ENCODE results near the gene SLC6A6.
A peak's percentile ranks its signal among the peaks of the same experiment; 100 is the strongest.

Gene SLC6A6

GRCh38 chr3:14503033-14503705 lies 100.8 kb downstream of the SLC6A6 start:
- Mint-ChIP-seq H3K27ac (no peak overlapping the region), H3K36me3 (ENCODE audit: insufficient read depth) (no peaks in the 10 kb centered on the region), H3K4me3 (no peak overlapping the region), H3K27me3 (peaks cover 3 to 32% of the 10 kb centered on the region in 2 donors), H3K9me3 (no peaks in the 10 kb centered on the region), H3K4me1 (ENCODE audit: low read depth in 2 of 2) (peaks cover 0 to under 1% of the 10 kb centered on the region in 2 donors)
- ATAC-seq (replicated peaks) (no peak), DNase-seq (no peak)

- no peak for ATAC-seq (replicated peaks)
Observed at GRCh38 chr3:14503706-14504065, 101.3 kb downstream of the SLC6A6 start.

GRCh38 chr3:14505001-14505802 lies 102.8 kb downstream of the SLC6A6 start:
- Mint-ChIP-seq H3K36me3 (ENCODE audit: insufficient read depth) (no peaks in the 10 kb centered on the region), H3K9me3 (no peaks in the 10 kb centered on the region), H3K27ac (no peak overlapping the region), H3K4me3 (no peak overlapping the region), H3K27me3 (peaks cover 6 to 43% of the 10 kb centered on the region in 2 donors), H3K4me1 (ENCODE audit: low read depth in 2 of 2) (peaks cover 4 to 8% of the 10 kb centered on the region in 2 donors)
- no peak for DNase-seq
- no peak for ATAC-seq (replicated peaks)

More at GRCh38 chr3:14503706-14504065, 101.3 kb downstream of the SLC6A6 start:
- no peaks in the 10 kb centered on the region for H3K9me3 Mint-ChIP-seq
- H3K27ac Mint-ChIP-seq: no peak overlapping the region
- peaks cover 0 to 4% of the 10 kb centered on the region in 2 donors for H3K4me1 Mint-ChIP-seq (ENCODE audit: low read depth in 2 of 2)
- peaks cover 6 to 37% of the 10 kb centered on the region in 2 donors for H3K27me3 Mint-ChIP-seq
- no peak overlapping the region for H3K4me3 Mint-ChIP-seq
- no peak for DNase-seq
- no peaks in the 10 kb centered on the region for H3K36me3 Mint-ChIP-seq (ENCODE audit: insufficient read depth)

GRCh38 chr3:14505803-14506500 lies 103.5 kb downstream of the SLC6A6 start:
- Mint-ChIP-seq H3K27ac (no peak overlapping the region), H3K27me3 (peaks cover 6 to 50% of the 10 kb centered on the region in 2 donors), H3K4me1 (ENCODE audit: low read depth in 2 of 2) (peaks cover 4 to 8% of the 10 kb centered on the region in 2 donors), H3K9me3 (no peaks in the 10 kb centered on the region), H3K36me3 (ENCODE audit: insufficient read depth) (no peaks in the 10 kb centered on the region), H3K4me3 (no peak overlapping the region)
- no peak for DNase-seq
- ATAC-seq (replicated peaks): no peak

DNA sequence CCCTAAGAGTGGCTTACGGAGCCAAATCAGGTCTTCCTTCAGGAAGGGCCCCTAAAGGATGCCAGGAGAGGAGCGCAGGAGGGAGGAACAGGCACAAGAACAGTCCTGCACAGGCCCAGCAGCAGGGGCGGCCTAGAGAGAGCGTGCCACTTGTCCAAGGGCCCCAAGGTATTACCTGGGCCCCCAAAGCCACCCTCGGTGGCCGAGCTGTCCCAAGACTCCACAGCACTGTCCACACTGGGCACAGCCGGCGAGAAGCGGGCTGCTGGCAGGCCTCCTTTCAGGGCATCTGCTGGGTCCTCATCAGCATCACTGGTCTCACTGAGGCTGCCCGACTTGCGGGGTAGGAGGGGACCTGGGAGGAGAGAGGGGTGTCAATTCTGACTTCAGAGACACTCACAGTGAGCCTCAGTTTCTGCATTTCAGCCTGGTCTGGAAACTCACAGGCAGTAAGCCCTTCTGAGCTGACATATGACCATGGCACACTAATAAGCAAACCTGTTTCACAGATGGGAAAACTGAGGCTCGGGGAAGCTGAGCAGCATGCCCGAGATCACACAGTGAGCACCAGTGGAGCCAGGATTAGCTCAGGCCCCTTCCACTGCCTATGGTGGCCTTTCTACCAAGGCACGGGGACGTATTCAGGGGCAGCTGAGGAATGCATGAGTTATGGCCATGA lies 104.4 kb downstream of the SLC6A6 start:
- H3K4me1 Mint-ChIP-seq (ENCODE audit: low read depth in 2 of 2): peaks cover 4 to 8% of the 10 kb centered on the region in 2 donors
- peaks cover 6 to 53% of the 10 kb centered on the region in 2 donors for H3K27me3 Mint-ChIP-seq
- ATAC-seq (replicated peaks) (no peak), DNase-seq (no peak)
- no peaks in the 10 kb centered on the region for H3K9me3 Mint-ChIP-seq
- no peak overlapping the region for H3K4me3 Mint-ChIP-seq
- H3K36me3 Mint-ChIP-seq (ENCODE audit: insufficient read depth): no peaks in the 10 kb centered on the region
- no peak overlapping the region for H3K27ac Mint-ChIP-seq

GRCh38 chr3:14507305-14507741 lies 104.9 kb downstream of the SLC6A6 start:
- Mint-ChIP-seq H3K9me3 (no peaks in the 10 kb centered on the region), H3K27ac (no peak overlapping the region), H3K27me3 (peaks cover 6 to 53% of the 10 kb centered on the region in 2 donors), H3K4me1 (ENCODE audit: low read depth in 2 of 2) (peaks cover 4 to 8% of the 10 kb centered on the region in 2 donors), H3K4me3 (no peak overlapping the region), H3K36me3 (ENCODE audit: insufficient read depth) (no peaks in the 10 kb centered on the region)
- DNase-seq (no peak), ATAC-seq (replicated peaks) (no peak)

GRCh38 chr3:14507757-14508504 lies 105.5 kb downstream of the SLC6A6 start:
- peak overlapping the region in 1 of 2 donors; percentile 79 for H3K27ac Mint-ChIP-seq
- H3K4me3 Mint-ChIP-seq: peak overlapping the region in 1 of 2 donors; percentile 10
- H3K36me3 Mint-ChIP-seq (ENCODE audit: insufficient read depth): no peaks in the 10 kb centered on the region
- no peaks in the 10 kb centered on the region for H3K9me3 Mint-ChIP-seq
- no peak for ATAC-seq (replicated peaks)
- H3K4me1 Mint-ChIP-seq (ENCODE audit: low read depth in 2 of 2): peaks cover 4 to 8% of the 10 kb centered on the region in 2 donors
- DNase-seq: no peak
- peaks cover 6 to 53% of the 10 kb centered on the region in 2 donors for H3K27me3 Mint-ChIP-seq

GRCh38 chr3:14508505-14508819 lies 106.1 kb downstream of the SLC6A6 start:
- DNase-seq: no peak
- peaks cover 4 to 8% of the 10 kb centered on the region in 2 donors for H3K4me1 Mint-ChIP-seq (ENCODE audit: low read depth in 2 of 2)
- peak overlapping the region in 1 of 2 donors; percentile 79 for H3K27ac Mint-ChIP-seq
- peaks cover 6 to 53% of the 10 kb centered on the region in 2 donors for H3K27me3 Mint-ChIP-seq
- ATAC-seq (replicated peaks): no peak
- no peaks in the 10 kb centered on the region for H3K9me3 Mint-ChIP-seq
- no peaks in the 10 kb centered on the region for H3K36me3 Mint-ChIP-seq (ENCODE audit: insufficient read depth)
- peak overlapping the region in 1 of 2 donors; percentile 10 for H3K4me3 Mint-ChIP-seq

GRCh38 chr3:14508966-14509795 lies 106.8 kb downstream of the SLC6A6 start:
- Mint-ChIP-seq H3K4me3 (no peak overlapping the region), H3K27ac (peak overlapping the region in 1 of 2 donors; percentile 79), H3K36me3 (ENCODE audit: insufficient read depth) (no peaks in the 10 kb centered on the region), H3K27me3 (peaks cover 6 to 52% of the 10 kb centered on the region in 2 donors), H3K9me3 (no peaks in the 10 kb centered on the region), H3K4me1 (ENCODE audit: low read depth in 2 of 2) (peaks cover 4 to 8% of the 10 kb centered on the region in 2 donors)
- DNase-seq: peak; percentile 47 to 57 (median 56)
- ATAC-seq (replicated peaks): peak; percentile 47

- Mint-ChIP-seq H3K27me3 (peaks cover 6 to 46% of the 10 kb centered on the region in 2 donors), H3K27ac (peak overlapping the region in 1 of 2 donors; percentile 29), H3K9me3 (no peaks in the 10 kb centered on the region), H3K36me3 (ENCODE audit: insufficient read depth) (no peaks in the 10 kb centered on the region), H3K4me1 (ENCODE audit: low read depth in 2 of 2) (peaks cover 4 to 8% of the 10 kb centered on the region in 2 donors), H3K4me3 (no peak overlapping the region)
- DNase-seq: no peak
- ATAC-seq (replicated peaks): no peak
Observed at GRCh38 chr3:14509796-14510100, 107.3 kb downstream of the SLC6A6 start.

GRCh38 chr3:14510838-14511622 lies 108.6 kb downstream of the SLC6A6 start:
- peaks cover 7 to 36% of the 10 kb centered on the region in 2 donors for H3K27me3 Mint-ChIP-seq
- no peak overlapping the region for H3K4me3 Mint-ChIP-seq
- no peaks in the 10 kb centered on the region for H3K36me3 Mint-ChIP-seq (ENCODE audit: insufficient read depth)
- H3K27ac Mint-ChIP-seq: peak overlapping the region in 1 of 2 donors; percentile 29
- no peak for ATAC-seq (replicated peaks)
- no peaks in the 10 kb centered on the region for H3K9me3 Mint-ChIP-seq
- H3K4me1 Mint-ChIP-seq (ENCODE audit: low read depth in 2 of 2): peaks cover 4 to 8% of the 10 kb centered on the region in 2 donors
- no peak for DNase-seq
